AG04449 (cell line): Measurements from ENCODE around the gene MARK3.

ENCODE experiments used
- CTCF ChIA-PET: fragments of 350-600 bp; formaldehyde crosslinking; extraction: SDS; loops from one replicate; lab custom pipeline; 2021; ENCODE audit warnings: antibody characterized with exemption; lab: Yijun Ruan, JAX
- POLR2A ChIA-PET: fragments of 400-600, 350-600 bp; formaldehyde crosslinking; extraction: SDS; loops from one replicate; lab custom pipeline; 2020; ENCODE audit warnings: antibody characterized with exemption, inconsistent platforms; lab: Yijun Ruan, JAX
- DNase-seq: peaks from one replicate; pipeline ENCODE4 v3.0.0-alpha.2; 2010; ENCODE audit warnings: low read depth, low spot score
- H3K4me3 ChIP-seq: 2 replicates; pipeline ENCODE4 v1.5.1; 2011; ENCODE audit warnings: low read depth, mild to moderate bottlenecking, control low read depth, low read length
- CTCF ChIP-seq: IDR thresholded peaks from one replicate; pipeline ENCODE4 v1.5.1; 2011; ENCODE audit warnings: mild to moderate bottlenecking, moderate library complexity, low read length, control low read depth, inconsistent platforms; ENCODE audit not compliant: insufficient read depth; ENCODE audit errors: missing control alignments

MARK3 gene

GRCh38 chr14:103372552-103373304 is 12.5 kb upstream of the MARK3 start:
- ChIA-PET CTCF (interaction anchor here (13.9 kb wide), 1 partner anchor 19 kb away, joined by 116 read pairs; no protein-coding TSS in a partner anchor), POLR2A (interaction anchor here (0.6 to 1.0 kb wide), 3 partner anchors 37 to 305 kb away, joined by 3 to 4 read pairs (median 4); partner anchors contain the start of gene EIF5)
- peak; percentile 46 for DNase-seq
- no peak overlapping the region for H3K4me3 ChIP-seq
- TF ChIP-seq CTCF = no peak

GRCh38 chr14:103374121-103374520 is 11.1 kb upstream of the MARK3 start:
- DNase-seq = no peak
- no peak overlapping the region for H3K4me3 ChIP-seq
- TF ChIP-seq CTCF = no peak
- ChIA-PET CTCF (interaction anchor here (1.3 to 13.9 kb wide), 2 partner anchors 18 to 299 kb away, joined by 3 to 116 read pairs; no protein-coding TSS in a partner anchor), POLR2A (no interaction called here)

- CTCF ChIA-PET = interaction anchor here (1.2 to 13.9 kb wide), 3 partner anchors 10 to 14 kb away, joined by 5 to 116 read pairs (median 6); no protein-coding TSS in a partner anchor
- TF ChIP-seq CTCF = no peak
- H3K4me3 ChIP-seq = no peak overlapping the region
Observed at GRCh38 chr14:103377522-103378037, 7.6 kb upstream of the MARK3 start.

GRCh38 chr14:103378038-103378854 is 7.0 kb upstream of the MARK3 start:
- TF ChIP-seq CTCF = no peak
- ChIA-PET POLR2A (interaction anchor here (0.6 kb wide), 1 partner anchor 33 kb away, joined by 3 read pairs; no protein-coding TSS in a partner anchor), CTCF (interaction anchor here (0.7 to 13.9 kb wide), 3 partner anchors 10 to 14 kb away, joined by 3 to 116 read pairs (median 6); no protein-coding TSS in a partner anchor)
- no peak for DNase-seq
- H3K4me3 ChIP-seq = no peak overlapping the region

More at GRCh38 chr14:103377522-103378037, 7.6 kb upstream of the MARK3 start:
- POLR2A ChIA-PET = no interaction called here
- DNase-seq = no peak

- ChIA-PET CTCF (interaction anchor here (1.1 to 13.9 kb wide), 3 partner anchors 11 to 19 kb away, joined by 4 to 116 read pairs (median 4); no protein-coding TSS in a partner anchor), POLR2A (no interaction called here)
- H3K4me3 ChIP-seq = no peak overlapping the region
- DNase-seq = no peak
- no peak for TF ChIP-seq CTCF
Observed at GRCh38 chr14:103380719-103381377, 4.4 kb upstream of the MARK3 start.
